Peyer's patch (tissue), 4 donors: ENCODE measurements around the gene SLC39A11. TPM values are rescaled to one million over a fixed set of nuclear protein-coding genes. Genes with fewer than 3 reads are reported as not detected.

Experiments
- DNase-seq, 3 donors: peaks; one replicate each; pipeline ENCODE4 v3.0.0-alpha.2; 2017 to 2019
- H3K27ac ChIP-seq, 4 donors: fragments of 200-600 bp; sonication (generic); one replicate each; pipeline ENCODE4 v1.5.1; 2016 to 2019
- H3K27me3 ChIP-seq, 2 donors: fragments of 200-600 bp; sonication (generic); one replicate each; pipeline ENCODE4 v1.5.1; 2019
- H3K36me3 ChIP-seq, 3 donors: fragments of 200-600 bp; sonication (generic); one replicate each; pipeline ENCODE4 v1.5.1; 2016 to 2019
- H3K4me1 ChIP-seq, 4 donors: fragments of 200-600 bp; sonication (generic); one replicate each; pipeline ENCODE4 v1.5.1; 2016 to 2019
- H3K4me3 ChIP-seq, 4 donors: fragments of 200-600 bp; sonication (generic); 1 replicate in 3 of 4; 2 replicates in 1 of 4; pipeline ENCODE4 v1.5.1; 2016 to 2019; ENCODE audit warnings: mild to moderate bottlenecking in 1 of 4
- H3K9me3 ChIP-seq, 4 donors: fragments of 200-600 bp; sonication (generic); one replicate each; pipeline ENCODE4 v1.5.1; 2016 to 2019; ENCODE audit warnings: mild to moderate bottlenecking in 1 of 4
- CTCF ChIP-seq, 6 experiments: fragments of 450-650 bp in 4 of 6; fragments of 200-600 bp in 2 of 6; sonication (generic) in 1 of 6; IDR thresholded peaks; one replicate each; pipeline ENCODE4 v1.5.1; 2017 to 2019; ENCODE audit warnings: antibody characterized with exemption in 6 of 6, mild to moderate bottlenecking in 3 of 6, moderate library complexity in 1 of 6
- POLR2A ChIP-seq, 2 donors: fragments of 450-650 bp; IDR thresholded peaks; one replicate each; pipeline ENCODE4 v1.5.1; 2017; ENCODE audit warnings: antibody characterized with exemption in 2 of 2, mild to moderate bottlenecking in 2 of 2, moderate library complexity in 2 of 2
- total RNA-seq, 4 donors: library from RNA; depleted of rRNA; stranded (reverse); fragments of >200 nt; gene quantifications; one replicate each; pipeline ENCODE4 v1.1.0, GENCODE V29; 2016

Gene SLC39A11
- total RNA-seq, 4 donors from 2014 or later: 39.9 to 91.6 (median 45.7) TPM

GRCh38 chr17:72969293-72969906, 123.1 kb downstream of the SLC39A11 start:
- no peak overlapping the region for H3K27ac ChIP-seq
- H3K36me3 ChIP-seq: no peaks in the 10 kb centered on the region
- no peak for TF ChIP-seq POLR2A (IDR thresholded peaks at IDR 0.05)
- TF ChIP-seq CTCF (IDR thresholded peaks at IDR 0.05): no peak
- no peaks in the 10 kb centered on the region for H3K4me1 ChIP-seq
- H3K4me3 ChIP-seq: no peak overlapping the region
- no peaks in the 10 kb centered on the region for H3K9me3 ChIP-seq
- H3K27me3 ChIP-seq: no peaks in the 10 kb centered on the region
- DNase-seq: no peak

GRCh38 chr17:72968798-72969197, 123.7 kb downstream of the SLC39A11 start:
- no peak overlapping the region for H3K27ac ChIP-seq
- H3K4me3 ChIP-seq: no peak overlapping the region
- H3K36me3 ChIP-seq: no peaks in the 10 kb centered on the region
- H3K27me3 ChIP-seq: no peaks in the 10 kb centered on the region
- no peak for DNase-seq
- TF ChIP-seq CTCF (IDR thresholded peaks at IDR 0.05) (no peak), POLR2A (IDR thresholded peaks at IDR 0.05) (no peak)
- H3K9me3 ChIP-seq: no peaks in the 10 kb centered on the region
- H3K4me1 ChIP-seq: no peaks in the 10 kb centered on the region

GRCh38 chr17:72967977-72968585, 124.4 kb downstream of the SLC39A11 start:
- Histone ChIP-seq H3K4me1 (no peaks in the 10 kb centered on the region), H3K4me3 (no peak overlapping the region), H3K27me3 (no peaks in the 10 kb centered on the region), H3K9me3 (no peaks in the 10 kb centered on the region), H3K27ac (no peak overlapping the region), H3K36me3 (no peaks in the 10 kb centered on the region)
- no peak for DNase-seq
- TF ChIP-seq POLR2A (IDR thresholded peaks at IDR 0.05) (no peak), CTCF (IDR thresholded peaks at IDR 0.05) (no peak)

GRCh38 chr17:72967277-72967970, 125.1 kb downstream of the SLC39A11 start:
- Histone ChIP-seq H3K27ac (no peak overlapping the region), H3K27me3 (no peaks in the 10 kb centered on the region), H3K9me3 (no peaks in the 10 kb centered on the region), H3K36me3 (no peaks in the 10 kb centered on the region), H3K4me3 (no peak overlapping the region), H3K4me1 (no peaks in the 10 kb centered on the region)
- TF ChIP-seq CTCF (IDR thresholded peaks at IDR 0.05) (no peak), POLR2A (IDR thresholded peaks at IDR 0.05) (no peak)
- DNase-seq: no peak

- Histone ChIP-seq H3K4me1 (no peaks in the 10 kb centered on the region), H3K9me3 (no peaks in the 10 kb centered on the region), H3K4me3 (no peak overlapping the region), H3K27ac (no peak overlapping the region), H3K36me3 (no peaks in the 10 kb centered on the region), H3K27me3 (no peaks in the 10 kb centered on the region)
- no peak for DNase-seq
- TF ChIP-seq POLR2A (IDR thresholded peaks at IDR 0.05) (no peak), CTCF (IDR thresholded peaks at IDR 0.05) (no peak)
Measured at GRCh38 chr17:72962106-72962505, 130.4 kb downstream of the SLC39A11 start.
